Esophagus mucosa (tissue), 1 donor: Measurements from ENCODE around the gene KBTBD6. TPM values are rescaled to one million over a fixed set of nuclear protein-coding genes. Genes with fewer than 3 reads are reported as not detected.
A peak's percentile ranks its signal among the peaks of the same experiment; 100 is the strongest.
"Not testable (repeated sequence)": the region's sequence is repeated elsewhere in the genome, so short reads cannot be mapped to it uniquely, and the experiment has no call there.

ENCODE experiments used
- ATAC-seq: fragments of 200-7000 bp; cut with Tn5 transposase; one replicate; pipeline ENCODE4 v1.9.1; 2020
- total RNA-seq: library from RNA; stranded (reverse); gene quantifications from one replicate; pipeline ENCODE4 v1.2.4, GENCODE V29; 2023
- donor health status: DM: yes; HTN: yes; CAD: no.

KBTBD6 gene
- total RNA-seq: 2.9 TPM

- peak; percentile 98 for ATAC-seq
Observed at GRCh38 chr13:41132512-41133152, at the start of gene KBTBD6. Gene KBTBD6 (minus strand): TSS chr13:41132802. CDS start chr13:41132511, 291 bp downstream.

GRCh38 chr13:41182231-41182630, 49.6 kb upstream of the KBTBD6 start:
- no peak for ATAC-seq

- ATAC-seq: no peak
Observed at GRCh38 chr13:41179593-41180250, 47.1 kb upstream of the KBTBD6 start.

DNA sequence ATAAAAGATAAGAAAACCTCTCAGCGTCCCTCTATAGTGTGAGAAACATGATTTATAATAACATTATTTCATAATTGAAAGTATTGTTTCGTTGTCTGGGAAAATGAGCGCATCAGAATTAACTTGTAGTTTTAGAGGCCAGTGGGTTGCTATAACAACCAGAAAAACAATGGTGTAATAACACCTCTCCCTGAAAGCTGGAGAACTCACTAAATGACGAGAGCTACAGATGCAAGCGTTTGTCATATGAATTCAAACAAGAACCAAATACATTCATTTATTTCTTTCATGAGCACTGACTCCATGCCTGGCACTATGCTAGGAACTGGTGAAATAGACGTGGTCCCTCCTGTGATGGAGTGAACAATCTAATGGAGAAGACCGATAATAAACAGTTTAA, 45.4 kb upstream of the KBTBD6 start:
- ATAC-seq: no peak

GRCh38 chr13:41177616-41178015, 45.0 kb upstream of the KBTBD6 start:
- no peak for ATAC-seq

DNA sequence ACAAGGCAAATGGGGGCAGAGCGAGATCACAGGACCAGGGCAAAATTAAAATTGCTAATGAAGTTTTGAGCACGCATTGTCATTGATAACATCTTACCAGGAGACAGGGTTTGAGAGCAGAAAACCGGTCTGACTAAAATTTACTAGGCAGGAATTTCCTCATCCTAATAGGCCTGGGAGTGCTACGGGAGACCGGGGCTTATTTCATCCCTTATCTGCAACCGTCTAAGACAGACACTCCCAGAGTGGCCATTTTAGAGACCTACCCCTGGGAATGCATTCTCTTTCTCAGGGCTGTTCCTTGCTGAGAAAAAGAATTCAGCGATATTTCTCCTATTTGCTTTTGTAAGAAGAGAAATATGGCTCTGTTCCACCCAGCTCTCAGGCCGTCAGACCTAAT, 43.0 kb upstream of the KBTBD6 start:
- ATAC-seq: not testable (repeated sequence)

GRCh38 chr13:41162151-41162550, 29.5 kb upstream of the KBTBD6 start:
- ATAC-seq: no peak

DNA sequence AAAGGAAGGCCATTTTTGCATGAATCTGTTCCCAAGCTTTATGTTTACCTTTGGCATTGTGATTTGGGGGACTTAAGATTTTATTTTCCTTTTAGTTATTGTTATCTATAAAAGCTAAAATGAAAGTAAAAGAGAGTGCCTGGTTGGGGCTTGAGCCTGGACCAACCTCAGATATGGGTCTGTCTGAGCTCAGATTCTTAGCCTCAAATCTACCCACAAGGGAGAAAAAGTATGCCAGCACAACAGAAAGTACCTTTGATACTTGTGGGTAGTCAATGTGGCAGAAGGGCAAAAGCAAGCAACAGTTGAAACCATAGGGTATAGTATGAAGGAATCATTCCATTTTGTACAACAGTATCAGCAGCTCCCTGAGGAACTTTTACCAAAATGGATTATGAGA, 26.6 kb upstream of the KBTBD6 start:
- no peak for ATAC-seq

DNA sequence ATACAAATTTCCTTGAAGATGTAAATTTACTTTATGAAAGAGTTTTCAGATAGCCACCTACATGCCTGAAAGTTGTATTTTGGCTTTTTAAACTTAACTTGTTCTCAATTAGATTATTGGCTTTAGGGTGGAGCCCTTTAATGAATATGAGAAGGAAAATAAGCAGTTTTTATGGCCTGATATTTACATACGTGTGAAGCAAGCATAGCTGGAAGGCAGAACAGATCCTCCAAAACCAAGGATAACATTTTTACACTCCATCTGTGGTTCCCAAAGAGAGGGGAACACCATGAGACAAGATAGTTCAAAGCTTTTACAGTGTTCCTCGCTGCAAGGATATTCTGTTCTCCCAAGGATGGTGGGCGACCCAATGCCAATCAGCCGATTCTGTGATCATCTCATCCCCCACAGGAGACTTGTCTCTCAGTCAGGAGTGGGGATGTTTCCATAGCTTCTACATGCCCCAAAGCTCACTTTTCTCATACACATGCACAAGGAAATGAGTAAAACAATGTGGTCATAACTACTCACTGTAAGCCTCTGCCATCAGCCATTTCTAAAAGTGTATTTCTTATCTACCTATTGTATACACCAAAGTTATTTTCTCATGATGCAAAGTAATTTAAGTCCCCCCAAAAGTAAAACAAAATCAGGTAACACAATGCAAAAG, 24.6 kb upstream of the KBTBD6 start:
- ATAC-seq: no peak

DNA sequence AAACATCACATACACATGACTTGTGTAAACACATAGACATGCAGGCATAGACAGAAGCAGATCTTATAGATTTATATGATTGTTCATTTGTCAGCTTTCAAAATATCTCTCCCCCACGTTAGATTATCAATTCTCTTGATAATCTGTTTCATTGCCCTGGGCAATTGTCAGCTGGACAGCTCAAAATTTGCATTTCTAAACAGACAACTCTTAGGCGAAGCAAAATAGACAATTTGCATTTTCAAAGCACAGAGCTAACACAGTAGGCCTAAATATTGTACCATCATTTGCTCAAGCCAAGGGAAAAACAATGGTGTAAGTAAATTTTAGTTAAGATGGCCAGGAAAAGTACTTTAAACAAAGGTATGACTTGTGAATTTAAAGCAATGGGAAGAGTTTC, 24.0 kb upstream of the KBTBD6 start:
- no peak for ATAC-seq

- ATAC-seq: no peak
Observed at GRCh38 chr13:41154042-41154441, 21.4 kb upstream of the KBTBD6 start.

GRCh38 chr13:41152005-41152404, 19.4 kb upstream of the KBTBD6 start:
- ATAC-seq: no peak

- ATAC-seq: peak; percentile 63
Observed at GRCh38 chr13:41150058-41150457, 17.5 kb upstream of the KBTBD6 start.

GRCh38 chr13:41148419-41149283, 16.0 kb upstream of the KBTBD6 start:
- ATAC-seq: no peak

DNA sequence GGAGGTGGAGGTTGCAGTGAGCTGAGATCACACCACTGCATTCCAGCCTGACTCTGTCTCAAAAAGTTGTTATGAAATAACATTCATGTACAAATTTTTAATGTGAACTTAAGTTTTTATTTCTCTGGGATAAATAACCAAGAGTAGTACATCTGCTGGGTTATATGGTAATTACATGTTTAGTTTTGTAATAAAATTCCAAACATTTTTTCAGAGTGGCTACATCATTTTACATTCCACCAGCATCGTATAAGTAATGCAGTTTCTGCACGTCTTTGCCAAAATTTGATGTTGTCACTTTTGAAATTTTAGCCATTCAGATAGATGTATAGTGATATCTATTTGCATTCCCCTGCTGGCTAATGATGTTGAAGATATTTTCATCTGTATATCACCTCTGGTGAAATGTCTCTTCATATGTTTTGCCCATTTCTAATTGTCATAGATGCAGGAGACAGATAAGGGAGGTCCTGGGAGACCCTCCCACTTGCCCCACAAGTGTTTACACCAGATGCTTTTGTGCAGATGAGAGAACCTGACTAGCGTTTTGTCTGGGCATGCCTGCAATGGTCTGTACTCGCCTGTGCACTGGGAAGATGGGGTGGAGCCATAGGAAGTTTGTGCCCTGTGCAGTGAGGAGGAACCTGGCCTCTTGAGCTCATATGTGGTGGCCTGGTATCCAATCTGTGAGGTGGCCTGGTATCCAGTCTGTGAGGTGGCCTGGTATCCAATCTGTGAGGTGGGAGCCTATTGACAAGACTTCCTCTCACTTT, 12.7 kb upstream of the KBTBD6 start:
- ATAC-seq: peak; percentile 58

DNA sequence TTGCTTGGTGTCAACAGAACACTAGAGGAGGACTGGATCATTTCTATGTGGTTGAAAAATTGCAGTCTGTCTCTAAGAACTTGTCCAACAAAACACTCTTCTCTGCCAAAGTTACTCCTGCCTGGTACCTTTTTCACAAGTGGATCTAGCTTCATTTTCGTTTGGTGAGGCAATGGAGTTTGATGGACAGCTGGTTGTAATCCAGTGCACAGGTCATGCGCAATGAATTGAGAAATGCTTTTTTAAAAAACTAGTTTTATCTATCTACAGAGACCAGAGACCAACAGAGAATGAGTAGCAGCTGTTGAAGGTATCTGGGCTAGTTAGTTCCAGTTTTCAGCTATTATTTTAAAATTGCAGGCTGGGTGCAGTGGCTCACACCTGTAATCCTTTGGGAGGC, 12.0 kb upstream of the KBTBD6 start:
- ATAC-seq: no peak

GRCh38 chr13:41139296-41139966, 6.8 kb upstream of the KBTBD6 start:
- no peak for ATAC-seq

DNA sequence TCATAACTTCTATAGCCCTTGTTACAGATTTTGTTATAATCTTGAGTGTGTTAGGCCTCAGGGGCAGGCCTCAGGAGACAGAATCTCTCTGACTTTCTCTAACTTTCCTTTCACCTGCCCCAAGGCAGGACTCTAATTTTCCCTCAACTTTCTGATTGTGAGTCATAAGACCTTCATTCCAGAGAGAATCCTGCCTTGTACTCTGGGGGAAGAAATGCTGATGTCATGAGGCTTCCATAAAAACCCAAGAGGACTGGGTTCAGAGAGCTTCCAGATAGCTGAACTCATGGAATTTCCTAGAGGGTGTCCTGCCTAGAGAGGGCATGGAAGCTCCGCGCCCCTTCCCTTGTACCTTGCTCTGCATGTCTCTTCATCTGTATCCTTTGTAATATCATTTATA, 5.3 kb upstream of the KBTBD6 start:
- ATAC-seq: peak; percentile 4

- ATAC-seq: peak; percentile 45
Observed at GRCh38 chr13:41137241-41137640, 4.6 kb upstream of the KBTBD6 start.

DNA sequence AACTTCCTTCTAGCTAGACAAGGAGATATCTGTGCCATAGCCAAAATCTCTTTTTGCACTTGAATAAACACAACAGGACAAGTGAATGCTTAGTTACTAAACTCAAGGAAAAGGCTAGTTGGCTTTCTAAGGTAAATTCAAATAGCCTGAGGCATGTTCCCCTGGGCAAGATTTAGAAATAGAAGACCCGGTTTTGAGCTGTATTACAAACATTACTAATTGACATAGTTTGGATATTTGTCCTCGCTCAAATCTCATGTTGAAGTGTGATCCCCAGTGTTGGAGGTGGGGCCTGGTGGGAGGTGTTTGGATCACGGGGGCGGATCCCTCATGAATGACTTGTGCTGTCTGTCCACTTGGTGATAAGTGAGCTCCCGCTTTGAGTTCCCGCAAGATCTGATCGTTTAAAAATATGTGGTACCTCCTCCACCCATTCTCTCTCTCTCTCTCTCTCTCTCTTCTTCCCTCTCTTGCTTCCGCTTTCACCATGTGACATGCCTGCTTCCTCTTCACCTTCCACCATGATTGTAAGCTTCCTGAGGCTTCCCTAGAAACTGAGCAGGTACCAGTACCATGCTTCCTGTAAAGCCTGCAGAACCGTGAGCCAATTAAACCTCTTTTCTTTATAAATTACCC, 3.9 kb upstream of the KBTBD6 start:
- no peak for ATAC-seq

DNA sequence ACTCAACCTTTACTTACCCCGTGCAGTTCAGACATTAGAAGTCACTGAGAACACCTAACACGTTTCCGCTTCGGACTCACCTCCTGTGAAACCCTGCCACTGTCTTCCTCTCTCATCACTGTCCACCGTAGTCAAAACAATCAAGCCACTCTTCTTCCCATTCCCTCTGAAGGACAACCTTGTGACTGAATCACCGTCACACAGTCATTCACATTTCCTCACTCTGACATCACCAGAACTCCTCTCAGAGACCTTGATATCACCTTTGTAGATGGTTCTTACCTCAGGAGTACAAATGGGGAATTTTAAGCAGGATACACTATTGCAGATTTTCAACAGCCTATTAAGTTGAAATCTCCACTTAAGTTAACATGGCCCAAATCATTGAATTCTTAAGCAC, 1.3 kb upstream of the KBTBD6 start:
- ATAC-seq: no peak
